ENCODE results near the gene CD48. TPM values are rescaled to one million over a fixed set of nuclear protein-coding genes. Genes with fewer than 3 reads are reported as not detected.

CD48 gene
- total RNA-seq, 1 donor from 2014 or later: not detected

DNA sequence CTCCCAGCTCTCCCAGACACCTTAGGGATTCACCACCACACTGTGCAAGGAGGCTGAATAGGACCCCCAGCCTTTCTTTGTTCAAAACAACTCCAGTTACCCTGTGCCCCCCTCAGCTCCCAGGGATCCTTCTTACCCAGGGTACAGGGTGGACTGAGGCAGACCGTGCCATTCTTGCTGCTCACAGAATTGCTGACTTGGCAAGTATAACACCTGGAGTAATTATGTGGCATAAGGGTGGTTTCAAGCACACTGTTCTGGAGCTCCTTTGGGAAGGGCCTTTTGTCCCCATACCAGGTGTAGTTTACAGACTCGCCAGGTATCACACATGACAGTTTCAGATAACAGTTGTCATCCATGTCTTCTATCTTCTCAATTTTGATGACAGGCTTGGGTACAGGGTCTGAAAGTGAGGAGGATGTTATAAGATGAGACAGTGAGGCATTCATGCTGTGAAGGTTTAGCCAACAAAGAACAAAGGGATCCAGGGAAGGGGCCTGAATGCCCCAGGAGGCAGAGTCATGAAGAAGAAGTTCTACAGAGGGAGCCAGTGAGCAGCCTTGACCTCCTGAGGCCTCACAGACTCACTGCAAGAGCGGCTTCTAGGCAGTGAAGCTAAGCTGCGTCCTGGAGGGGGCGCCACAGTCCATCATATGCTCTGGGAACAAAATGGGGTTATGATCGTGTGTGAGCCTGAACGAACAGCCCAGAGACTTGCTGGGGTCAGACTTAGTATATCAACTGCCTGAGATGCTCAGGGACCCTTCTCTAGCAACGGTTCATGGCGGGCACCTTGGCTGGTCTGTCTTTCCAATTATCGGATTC is 30.3 kb downstream of the CD48 start:
- H3K27ac Mint-ChIP-seq: no peak overlapping the region
- H3K4me3 Mint-ChIP-seq (ENCODE audit: low read depth): no peak overlapping the region
- TF ChIP-seq, protein P1, sequence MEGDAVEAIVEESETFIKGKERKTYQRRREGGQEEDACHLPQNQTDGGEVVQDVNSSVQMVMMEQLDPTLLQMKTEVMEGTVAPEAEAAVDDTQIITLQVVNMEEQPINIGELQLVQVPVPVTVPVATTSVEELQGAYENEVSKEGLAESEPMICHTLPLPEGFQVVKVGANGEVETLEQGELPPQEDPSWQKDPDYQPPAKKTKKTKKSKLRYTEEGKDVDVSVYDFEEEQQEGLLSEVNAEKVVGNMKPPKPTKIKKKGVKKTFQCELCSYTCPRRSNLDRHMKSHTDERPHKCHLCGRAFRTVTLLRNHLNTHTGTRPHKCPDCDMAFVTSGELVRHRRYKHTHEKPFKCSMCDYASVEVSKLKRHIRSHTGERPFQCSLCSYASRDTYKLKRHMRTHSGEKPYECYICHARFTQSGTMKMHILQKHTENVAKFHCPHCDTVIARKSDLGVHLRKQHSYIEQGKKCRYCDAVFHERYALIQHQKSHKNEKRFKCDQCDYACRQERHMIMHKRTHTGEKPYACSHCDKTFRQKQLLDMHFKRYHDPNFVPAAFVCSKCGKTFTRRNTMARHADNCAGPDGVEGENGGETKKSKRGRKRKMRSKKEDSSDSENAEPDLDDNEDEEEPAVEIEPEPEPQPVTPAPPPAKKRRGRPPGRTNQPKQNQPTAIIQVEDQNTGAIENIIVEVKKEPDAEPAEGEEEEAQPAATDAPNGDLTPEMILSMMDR (IDR thresholded peaks at IDR 0.05; ENCODE audit: unreplicated experiment): peak; percentile 55
- peaks cover 6% of the 10 kb centered on the region for H3K27me3 Mint-ChIP-seq
- DNase-seq (ENCODE audit: low spot score, unreplicated experiment): peak; percentile 26
- no peaks in the 10 kb centered on the region for H3K36me3 Mint-ChIP-seq (ENCODE audit: insufficient read depth)
- H3K4me1 Mint-ChIP-seq (ENCODE audit: low read depth): no peaks in the 10 kb centered on the region
- H3K9me3 Mint-ChIP-seq (ENCODE audit: low read depth): peaks cover 3% of the 10 kb centered on the region

- TF ChIP-seq, protein P1 (IDR thresholded peaks at IDR 0.05; ENCODE audit: unreplicated experiment): no peak
- no peaks in the 10 kb centered on the region for H3K36me3 Mint-ChIP-seq (ENCODE audit: insufficient read depth)
- no peaks in the 10 kb centered on the region for H3K9me3 Mint-ChIP-seq (ENCODE audit: low read depth)
- no peaks in the 10 kb centered on the region for H3K4me1 Mint-ChIP-seq (ENCODE audit: low read depth)
- no peak overlapping the region for H3K27ac Mint-ChIP-seq
- no peak overlapping the region for H3K4me3 Mint-ChIP-seq (ENCODE audit: low read depth)
- DNase-seq (ENCODE audit: low spot score, unreplicated experiment): no peak
- H3K27me3 Mint-ChIP-seq: peaks cover 6% of the 10 kb centered on the region
These were observed 31.2 kb downstream of the CD48 start for GRCh38 chr1:160680399-160680798.

DNA sequence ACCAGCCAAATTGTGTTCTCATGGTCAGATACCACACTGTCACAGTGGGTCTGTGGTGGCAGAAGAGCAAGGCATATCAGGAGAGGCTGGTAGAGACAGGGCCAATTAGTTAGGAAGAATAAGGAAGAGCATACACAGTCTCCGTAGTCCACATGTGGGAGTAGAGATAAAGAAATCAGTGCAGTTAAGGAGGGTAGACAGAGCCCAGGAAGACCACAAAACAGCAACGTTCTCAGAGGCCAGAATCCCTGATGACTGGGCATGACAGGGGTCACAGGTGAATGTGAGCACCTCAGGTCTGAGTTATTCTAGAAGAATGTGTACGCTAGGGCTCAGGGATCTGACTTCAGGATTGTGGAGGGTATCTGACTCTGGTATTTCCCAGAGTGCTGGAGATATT is 31.7 kb downstream of the CD48 start:
- no peak overlapping the region for H3K4me3 Mint-ChIP-seq (ENCODE audit: low read depth)
- no peaks in the 10 kb centered on the region for H3K4me1 Mint-ChIP-seq (ENCODE audit: low read depth)
- peaks cover 6% of the 10 kb centered on the region for H3K27me3 Mint-ChIP-seq
- no peaks in the 10 kb centered on the region for H3K36me3 Mint-ChIP-seq (ENCODE audit: insufficient read depth)
- TF ChIP-seq, protein P1 (IDR thresholded peaks at IDR 0.05; ENCODE audit: unreplicated experiment): no peak
- no peak for DNase-seq (ENCODE audit: low spot score, unreplicated experiment)
- H3K9me3 Mint-ChIP-seq (ENCODE audit: low read depth): no peaks in the 10 kb centered on the region
- no peak overlapping the region for H3K27ac Mint-ChIP-seq

GRCh38 chr1:160676869-160677597 is 34.6 kb downstream of the CD48 start:
- Mint-ChIP-seq H3K4me3 (ENCODE audit: low read depth) (no peak overlapping the region), H3K4me1 (ENCODE audit: low read depth) (no peaks in the 10 kb centered on the region), H3K9me3 (ENCODE audit: low read depth) (no peaks in the 10 kb centered on the region), H3K27me3 (peaks cover 6% of the 10 kb centered on the region), H3K36me3 (ENCODE audit: insufficient read depth) (no peaks in the 10 kb centered on the region), H3K27ac (no peak overlapping the region)
- no peak for DNase-seq (ENCODE audit: low spot score, unreplicated experiment)
- TF ChIP-seq, protein P1 (IDR thresholded peaks at IDR 0.05; ENCODE audit: unreplicated experiment): no peak

DNA sequence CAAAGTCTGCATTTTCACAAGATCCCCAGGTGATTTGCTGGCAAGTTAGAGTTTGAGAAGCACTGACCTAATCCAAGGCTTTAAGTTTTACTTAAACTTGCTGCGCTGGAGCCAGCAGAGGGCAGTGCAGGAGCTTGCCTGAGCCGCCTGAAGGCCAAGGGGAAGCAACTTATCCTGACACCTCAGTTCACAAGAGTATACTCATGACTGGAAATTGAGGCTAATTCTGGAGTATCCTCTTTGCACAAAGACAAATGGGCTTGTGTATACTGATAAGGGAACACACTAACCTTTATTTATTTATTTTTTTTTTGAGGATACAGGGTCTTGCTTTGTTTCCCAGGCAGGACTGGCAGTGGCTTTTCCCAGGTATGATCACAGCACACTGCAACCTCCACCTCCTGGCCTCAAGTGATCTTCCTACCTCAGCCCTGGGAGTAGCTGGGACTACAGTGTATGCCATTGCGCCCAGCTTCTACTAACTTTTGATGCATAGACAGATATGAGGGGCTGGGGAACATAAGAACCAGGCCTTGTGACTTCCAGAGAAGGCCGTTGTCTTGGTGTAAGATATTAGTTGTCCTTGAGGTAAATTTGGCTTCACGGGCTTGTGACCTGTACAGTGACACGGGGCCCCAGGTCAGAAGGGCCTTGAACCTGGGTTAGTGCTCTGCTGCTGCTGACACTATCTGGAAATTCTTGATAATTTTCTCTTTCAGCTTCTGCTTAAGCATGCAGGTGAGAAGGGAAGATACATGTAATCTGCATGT is 35.8 kb downstream of the CD48 start:
- no peaks in the 10 kb centered on the region for H3K36me3 Mint-ChIP-seq (ENCODE audit: insufficient read depth)
- TF ChIP-seq, protein P1 (IDR thresholded peaks at IDR 0.05; ENCODE audit: unreplicated experiment): peak; percentile 85
- H3K4me1 Mint-ChIP-seq (ENCODE audit: low read depth): no peaks in the 10 kb centered on the region
- peaks cover 3% of the 10 kb centered on the region for H3K27me3 Mint-ChIP-seq
- H3K9me3 Mint-ChIP-seq (ENCODE audit: low read depth): no peaks in the 10 kb centered on the region
- H3K4me3 Mint-ChIP-seq (ENCODE audit: low read depth): no peak overlapping the region
- DNase-seq (ENCODE audit: low spot score, unreplicated experiment): peak; percentile 50
- no peak overlapping the region for H3K27ac Mint-ChIP-seq

Measured in progenitor cell of endocrine pancreas (in vitro differentiated cells).